Measurements from ENCODE around the gene CRB2.

GRCh38 chr9:123406691-123407216 is 50.8 kb downstream of the CRB2 start:
- no peak for TF ChIP-seq CTCF (IDR thresholded peaks at IDR 0.05)
- TF ChIP-seq POLR2A (IDR thresholded peaks at IDR 0.05), result no peak

All from upper lobe of left lung (tissue), 4 donors.